Hepatocyte (in vitro differentiated cells): Measurements from ENCODE around the gene PTPN14. TPM values are rescaled to one million over a fixed set of nuclear protein-coding genes. Genes with fewer than 3 reads are reported as not detected.

Experiments used
- DNase-seq: peaks from one replicate; pipeline ENCODE4 v3.0.0-alpha.2; 2016; ENCODE audit warnings: low spot score
- H2AFZ ChIP-seq: fragments of 200-600 bp; sonication (generic); 2 replicates; pipeline ENCODE4 v1.6.0; 2016; ENCODE audit warnings: antibody characterized with exemption, mild to moderate bottlenecking
- H3K27ac ChIP-seq: fragments of 200-600 bp; sonication (generic); 2 replicates; pipeline ENCODE4 v1.5.1; 2016; ENCODE audit warnings: mild to moderate bottlenecking
- H3K27me3 ChIP-seq: fragments of 200-600 bp; sonication (generic); 2 replicates; pipeline ENCODE4 v1.6.1; 2016
- H3K36me3 ChIP-seq: fragments of 200-600 bp; sonication (generic); replicated peaks from 2 replicates; pipeline ENCODE4 v1.5.1; 2016; ENCODE audit warnings: low read depth; ENCODE audit not compliant: insufficient read depth
- H3K4me1 ChIP-seq: fragments of 200-600 bp; sonication (generic); 2 replicates; pipeline ENCODE4 v1.5.1; 2016; ENCODE audit warnings: mild to moderate bottlenecking, moderate library complexity; ENCODE audit not compliant: insufficient read depth
- H3K4me2 ChIP-seq: fragments of 200-600 bp; sonication (generic); 2 replicates; pipeline ENCODE4 v1.6.0; 2016
- H3K4me3 ChIP-seq: fragments of 200-600 bp; sonication (generic); 2 replicates; pipeline ENCODE4 v1.5.1; 2016; ENCODE audit warnings: mild to moderate bottlenecking
- H3K79me2 ChIP-seq: fragments of 200-600 bp; sonication (generic); 2 replicates; pipeline ENCODE4 v1.6.0; 2017; ENCODE audit warnings: mild to moderate bottlenecking
- H3K9me2 ChIP-seq: fragments of 200-600 bp; sonication (generic); replicated peaks from 2 replicates; pipeline ENCODE4 v1.6.0; 2017; ENCODE audit warnings: mild to moderate bottlenecking; ENCODE audit not compliant: insufficient read depth
- H3K9me3 ChIP-seq: fragments of 200-600 bp; sonication (generic); 2 replicates; pipeline ENCODE4 v1.5.1; 2016; ENCODE audit warnings: low read depth, mild to moderate bottlenecking
- H4K20me1 ChIP-seq: fragments of 200-600 bp; sonication (generic); 2 replicates; pipeline ENCODE4 v1.6.0; 2016; ENCODE audit warnings: mild to moderate bottlenecking; ENCODE audit not compliant: insufficient read depth, poor library complexity, severe bottlenecking
- EZH2 ChIP-seq: fragments of 200-600 bp; sonication (generic); IDR thresholded peaks from 2 replicates; pipeline ENCODE4 v1.6.1; 2016; ENCODE audit warnings: antibody characterized with exemption, mild to moderate bottlenecking, borderline replicate concordance
- EZH2phosphoT487 ChIP-seq: fragments of 200-600 bp; sonication (generic); IDR thresholded peaks from one replicate; pipeline ENCODE4 v1.6.1; 2018; ENCODE audit warnings: antibody characterized with exemption, mild to moderate bottlenecking, low read depth, moderate library complexity; ENCODE audit not compliant: unreplicated experiment, severe bottlenecking
- WGBS: methylation state at CpG from one replicate; pipeline ENCODE4 v1.1.6; 2016; ENCODE audit warnings: low lambda C conversion rate; ENCODE audit errors: missing lambda C conversion rate; 5-methylcytosine and 5-hydroxymethylcytosine counted together
- polyA plus RNA-seq: library from polyadenylated mRNA; unstranded; fragments of >200 nt; fragmentation: Nextera tagmentation; extraction: Ambion mirVana; gene quantifications from 2 replicates; pipeline ENCODE4 v1.2.1, GENCODE V29; 2016
- total RNA-seq: library from RNA; depleted of rRNA; stranded (reverse); fragments of >200 nt; gene quantifications from 2 replicates; pipeline ENCODE4 v1.2.3, GENCODE V29; 2014
- TF ChIP-seq, protein P1 (sequence below): fragments of 200-600 bp; sonication (generic); IDR thresholded peaks from 2 replicates; pipeline ENCODE4 v1.5.1; 2016; ENCODE audit warnings: antibody characterized with exemption, mild to moderate bottlenecking; ENCODE audit not compliant: poor library complexity

Gene PTPN14
- total and polyA plus RNA-seq, 2 experiments from 2014 or later, result 9.5 to 21.7 TPM

DNA sequence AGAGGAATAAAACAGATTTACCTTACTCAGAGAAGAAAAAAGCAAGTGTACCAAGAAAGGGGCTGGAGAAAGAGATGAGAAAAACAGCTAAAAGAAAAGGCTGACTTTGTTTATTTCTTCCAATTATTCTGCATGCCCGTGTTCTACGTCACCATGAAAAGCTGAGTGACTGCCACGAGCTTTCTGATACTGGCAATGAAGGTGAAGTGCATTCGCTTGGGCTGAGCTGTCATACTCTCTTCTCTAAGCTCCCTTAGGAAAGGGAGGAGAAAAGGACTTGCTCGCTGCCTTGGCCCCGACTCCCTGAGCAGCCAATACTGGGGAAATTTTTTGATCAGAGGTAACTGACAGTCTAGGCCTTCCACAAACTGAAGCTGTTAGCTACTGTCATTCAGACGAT, 165.1 kb downstream of the PTPN14 start:
- DNase-seq, result no peak
- Histone ChIP-seq H3K27ac (no peak overlapping the region), H3K4me1 (no peaks in the 10 kb centered on the region), H3K9me3 (no peaks in the 10 kb centered on the region), H3K27me3 (no peaks in the 10 kb centered on the region), H3K4me2 (no peak overlapping the region), H3K9me2 (no peaks in the 10 kb centered on the region), H3K4me3 (no peak overlapping the region), H2AFZ (no peak overlapping the region), H3K79me2 (no peaks in the 10 kb centered on the region), H4K20me1 (no peaks in the 10 kb centered on the region), H3K36me3 (no peaks in the 10 kb centered on the region)
- TF ChIP-seq EZH2 (no peak), EZH2phosphoT487 (no peak)
- TF ChIP-seq, protein P1, sequence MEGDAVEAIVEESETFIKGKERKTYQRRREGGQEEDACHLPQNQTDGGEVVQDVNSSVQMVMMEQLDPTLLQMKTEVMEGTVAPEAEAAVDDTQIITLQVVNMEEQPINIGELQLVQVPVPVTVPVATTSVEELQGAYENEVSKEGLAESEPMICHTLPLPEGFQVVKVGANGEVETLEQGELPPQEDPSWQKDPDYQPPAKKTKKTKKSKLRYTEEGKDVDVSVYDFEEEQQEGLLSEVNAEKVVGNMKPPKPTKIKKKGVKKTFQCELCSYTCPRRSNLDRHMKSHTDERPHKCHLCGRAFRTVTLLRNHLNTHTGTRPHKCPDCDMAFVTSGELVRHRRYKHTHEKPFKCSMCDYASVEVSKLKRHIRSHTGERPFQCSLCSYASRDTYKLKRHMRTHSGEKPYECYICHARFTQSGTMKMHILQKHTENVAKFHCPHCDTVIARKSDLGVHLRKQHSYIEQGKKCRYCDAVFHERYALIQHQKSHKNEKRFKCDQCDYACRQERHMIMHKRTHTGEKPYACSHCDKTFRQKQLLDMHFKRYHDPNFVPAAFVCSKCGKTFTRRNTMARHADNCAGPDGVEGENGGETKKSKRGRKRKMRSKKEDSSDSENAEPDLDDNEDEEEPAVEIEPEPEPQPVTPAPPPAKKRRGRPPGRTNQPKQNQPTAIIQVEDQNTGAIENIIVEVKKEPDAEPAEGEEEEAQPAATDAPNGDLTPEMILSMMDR, result no peak
- 89% methylated on average over 7 of the region's 7 CpGs for WGBS

DNA sequence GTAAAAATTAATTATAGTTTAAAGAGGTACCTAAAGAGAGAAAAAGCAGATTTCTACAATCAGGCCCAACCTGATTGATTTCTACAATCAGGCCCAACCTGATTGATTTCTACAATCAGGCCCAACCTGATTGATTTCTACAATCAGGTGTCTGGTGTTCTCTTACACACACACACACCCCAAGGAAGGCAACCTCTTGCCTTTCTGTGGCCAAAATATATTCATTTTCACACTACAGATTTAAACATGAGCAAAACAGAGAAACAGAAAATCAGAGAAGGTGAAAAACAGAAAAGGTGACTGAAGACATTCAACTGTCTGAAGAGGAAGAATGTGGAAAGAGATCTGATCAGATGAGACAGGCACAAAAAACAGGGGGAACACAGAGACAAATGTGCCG, 166.0 kb downstream of the PTPN14 start:
- DNase-seq, result no peak
- 81% methylated on average over 1 of the region's 1 CpG for WGBS
- Histone ChIP-seq H3K79me2 (no peaks in the 10 kb centered on the region), H3K9me3 (no peaks in the 10 kb centered on the region), H3K36me3 (no peaks in the 10 kb centered on the region), H3K4me1 (no peaks in the 10 kb centered on the region), H2AFZ (no peak overlapping the region), H3K4me3 (no peak overlapping the region), H3K27me3 (no peaks in the 10 kb centered on the region), H4K20me1 (no peaks in the 10 kb centered on the region), H3K9me2 (no peaks in the 10 kb centered on the region), H3K4me2 (no peak overlapping the region), H3K27ac (no peak overlapping the region)
- TF ChIP-seq, protein P1, result no peak
- TF ChIP-seq EZH2 (no peak), EZH2phosphoT487 (no peak)

DNA sequence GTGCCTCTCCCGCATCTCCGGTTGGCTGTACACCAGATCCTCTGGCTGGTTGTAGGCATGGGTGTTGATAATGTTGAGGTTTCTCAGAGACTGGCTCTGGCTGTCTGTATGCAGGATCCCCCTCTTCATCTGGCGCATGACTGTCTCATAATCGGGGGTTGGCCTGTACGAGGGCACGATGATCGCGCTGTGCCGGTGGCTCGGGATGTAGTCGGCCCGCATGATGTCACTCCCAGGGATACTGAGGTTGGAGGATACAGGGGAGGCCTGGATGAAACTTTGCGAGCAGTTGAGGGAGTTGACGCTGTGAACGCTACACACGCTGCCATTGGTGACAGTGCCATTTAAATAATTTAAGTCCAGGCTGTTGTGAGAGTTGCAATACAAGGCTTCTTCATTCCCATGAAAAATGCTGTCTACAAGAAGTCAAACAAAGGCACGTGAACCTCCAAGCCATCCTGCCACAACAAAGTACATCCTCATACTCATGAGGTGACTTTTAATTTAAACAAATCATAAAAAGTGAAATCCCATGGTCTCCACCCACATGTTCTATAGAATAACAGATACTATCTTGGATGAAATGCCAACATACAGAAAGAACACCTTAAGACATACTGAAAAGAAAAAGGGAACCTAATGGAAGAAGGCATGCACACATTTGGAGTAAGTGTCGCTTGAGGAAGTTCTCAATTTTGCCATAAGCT, 166.9 kb downstream of the PTPN14 start:
- no peak for DNase-seq
- Histone ChIP-seq H3K9me3 (no peaks in the 10 kb centered on the region), H3K27me3 (no peaks in the 10 kb centered on the region), H4K20me1 (no peaks in the 10 kb centered on the region), H3K36me3 (no peaks in the 10 kb centered on the region), H3K79me2 (no peaks in the 10 kb centered on the region), H3K4me2 (no peak overlapping the region), H3K4me3 (no peak overlapping the region), H3K27ac (no peak overlapping the region), H2AFZ (no peak overlapping the region), H3K4me1 (no peaks in the 10 kb centered on the region), H3K9me2 (no peaks in the 10 kb centered on the region)
- TF ChIP-seq, protein P1, result no peak
- no peak for TF ChIP-seq EZH2phosphoT487
- no peak for TF ChIP-seq EZH2
- WGBS, result 98% methylated on average over 18 of the region's 18 CpGs
